GM20000 (cell line): ENCODE results near the gene CACFD1.
"Not testable (repeated sequence)": the region's sequence is repeated elsewhere in the genome, so short reads cannot be mapped to it uniquely, and the experiment has no call there.

Source experiments
- DNase-seq: peaks from one replicate; pipeline ENCODE4 v3.0.0; 2012; ENCODE audit warnings: low spot score
- TF ChIP-seq, protein P1 (sequence below): IDR thresholded peaks from 2 replicates; pipeline ENCODE4 v1.5.1; 2012; ENCODE audit warnings: mild to moderate bottlenecking, control low read depth; ENCODE audit errors: extremely low read depth, missing control alignments

The CACFD1 gene

GRCh38 chr9:133441571-133441970 is 18.2 kb upstream of the CACFD1 start:
- TF ChIP-seq, protein P1, sequence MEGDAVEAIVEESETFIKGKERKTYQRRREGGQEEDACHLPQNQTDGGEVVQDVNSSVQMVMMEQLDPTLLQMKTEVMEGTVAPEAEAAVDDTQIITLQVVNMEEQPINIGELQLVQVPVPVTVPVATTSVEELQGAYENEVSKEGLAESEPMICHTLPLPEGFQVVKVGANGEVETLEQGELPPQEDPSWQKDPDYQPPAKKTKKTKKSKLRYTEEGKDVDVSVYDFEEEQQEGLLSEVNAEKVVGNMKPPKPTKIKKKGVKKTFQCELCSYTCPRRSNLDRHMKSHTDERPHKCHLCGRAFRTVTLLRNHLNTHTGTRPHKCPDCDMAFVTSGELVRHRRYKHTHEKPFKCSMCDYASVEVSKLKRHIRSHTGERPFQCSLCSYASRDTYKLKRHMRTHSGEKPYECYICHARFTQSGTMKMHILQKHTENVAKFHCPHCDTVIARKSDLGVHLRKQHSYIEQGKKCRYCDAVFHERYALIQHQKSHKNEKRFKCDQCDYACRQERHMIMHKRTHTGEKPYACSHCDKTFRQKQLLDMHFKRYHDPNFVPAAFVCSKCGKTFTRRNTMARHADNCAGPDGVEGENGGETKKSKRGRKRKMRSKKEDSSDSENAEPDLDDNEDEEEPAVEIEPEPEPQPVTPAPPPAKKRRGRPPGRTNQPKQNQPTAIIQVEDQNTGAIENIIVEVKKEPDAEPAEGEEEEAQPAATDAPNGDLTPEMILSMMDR, result no peak
- DNase-seq, result no peak

DNA sequence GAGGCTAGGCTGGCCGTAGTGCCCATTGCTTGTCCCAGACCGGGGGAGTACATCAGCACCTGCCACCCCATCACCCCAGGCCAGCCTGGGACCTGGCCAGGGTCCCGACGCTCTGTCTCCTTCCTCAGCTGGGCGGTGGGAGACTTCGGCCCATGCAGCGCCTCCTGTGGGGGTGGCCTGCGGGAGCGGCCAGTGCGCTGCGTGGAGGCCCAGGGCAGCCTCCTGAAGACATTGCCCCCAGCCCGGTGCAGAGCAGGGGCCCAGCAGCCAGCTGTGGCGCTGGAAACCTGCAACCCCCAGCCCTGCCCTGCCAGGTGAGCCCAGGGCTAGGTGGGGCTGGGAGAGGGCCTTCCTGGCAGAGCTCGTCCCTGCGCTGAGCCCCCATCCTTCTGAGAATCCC is 16.5 kb upstream of the CACFD1 start:
- TF ChIP-seq, protein P1, result no peak
- DNase-seq, result no peak

GRCh38 chr9:133443982-133444381 is 15.8 kb upstream of the CACFD1 start:
- DNase-seq, result no peak
- TF ChIP-seq, protein P1, result no peak

DNA sequence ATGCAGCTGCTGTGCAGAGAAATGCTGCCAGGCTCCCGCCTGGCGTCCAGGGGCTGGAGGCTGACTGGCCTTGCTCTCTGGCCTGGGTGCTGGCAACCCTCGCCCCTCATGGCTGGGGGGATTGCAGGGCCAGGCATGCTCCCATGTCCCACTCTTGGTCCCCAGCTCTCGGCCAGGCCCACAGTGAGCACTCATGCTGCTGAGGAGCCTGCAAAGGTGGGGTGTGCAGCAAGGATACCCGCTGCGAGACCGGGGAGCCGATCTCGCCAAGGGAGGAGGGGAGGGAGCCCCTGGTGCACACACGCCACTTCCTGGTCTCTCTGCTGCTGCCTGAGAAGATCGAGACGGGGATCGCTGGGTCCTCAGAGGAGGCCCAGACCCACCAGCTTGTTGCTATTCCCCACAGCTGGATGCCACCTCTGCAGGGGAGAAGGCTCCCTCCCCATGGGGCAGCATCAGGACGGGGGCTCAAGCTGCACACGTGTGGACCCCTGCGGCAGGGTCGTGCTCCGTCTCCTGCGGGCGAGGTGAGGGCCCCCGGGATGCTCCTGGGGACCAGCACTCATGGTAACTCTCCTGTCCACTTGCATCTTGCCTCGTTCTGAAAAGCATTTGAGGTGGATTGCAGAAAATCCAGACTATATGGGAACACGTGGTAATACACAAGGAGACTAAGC is 14.3 kb upstream of the CACFD1 start:
- DNase-seq, result no peak
- TF ChIP-seq, protein P1, result no peak

DNA sequence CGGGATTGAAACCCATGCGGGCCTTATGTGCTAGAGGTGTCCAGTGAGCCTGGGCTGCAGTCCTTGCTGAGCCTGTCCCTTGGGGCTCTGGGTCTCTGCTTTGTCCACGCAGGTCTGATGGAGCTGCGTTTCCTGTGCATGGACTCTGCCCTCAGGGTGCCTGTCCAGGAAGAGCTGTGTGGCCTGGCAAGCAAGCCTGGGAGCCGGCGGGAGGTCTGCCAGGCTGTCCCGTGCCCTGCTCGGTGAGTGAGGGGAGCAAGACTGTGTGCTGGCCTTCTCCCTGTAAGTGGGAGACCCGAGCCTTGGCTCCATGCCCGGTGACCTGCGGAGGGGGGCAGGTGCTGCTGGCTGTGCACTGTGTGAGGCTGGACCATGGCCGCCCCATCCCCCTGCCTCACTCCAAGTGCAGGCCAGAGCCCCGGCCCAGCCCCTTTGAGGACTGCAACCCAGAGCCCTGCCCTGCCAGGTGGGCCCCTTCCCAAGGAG is 11.2 kb upstream of the CACFD1 start:
- TF ChIP-seq, protein P1, result no peak
- DNase-seq, result no peak

DNA sequence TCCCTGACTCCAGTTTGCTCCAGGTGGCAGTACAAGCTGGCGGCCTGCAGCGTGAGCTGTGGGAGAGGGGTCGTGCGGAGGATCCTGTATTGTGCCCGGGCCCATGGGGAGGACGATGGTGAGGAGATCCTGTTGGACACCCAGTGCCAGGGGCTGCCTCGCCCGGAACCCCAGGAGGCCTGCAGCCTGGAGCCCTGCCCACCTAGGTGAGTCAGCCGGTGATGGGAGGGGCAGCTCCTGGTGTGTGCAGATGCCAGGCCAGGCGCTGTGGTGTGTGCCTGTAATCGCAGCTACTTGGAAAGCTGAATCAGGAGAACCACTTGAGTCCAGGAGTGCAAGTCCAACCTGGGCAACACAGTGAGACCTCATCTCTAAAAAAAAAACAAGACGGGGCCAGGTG is 10.0 kb upstream of the CACFD1 start:
- TF ChIP-seq, protein P1, result no peak
- no peak for DNase-seq

DNA sequence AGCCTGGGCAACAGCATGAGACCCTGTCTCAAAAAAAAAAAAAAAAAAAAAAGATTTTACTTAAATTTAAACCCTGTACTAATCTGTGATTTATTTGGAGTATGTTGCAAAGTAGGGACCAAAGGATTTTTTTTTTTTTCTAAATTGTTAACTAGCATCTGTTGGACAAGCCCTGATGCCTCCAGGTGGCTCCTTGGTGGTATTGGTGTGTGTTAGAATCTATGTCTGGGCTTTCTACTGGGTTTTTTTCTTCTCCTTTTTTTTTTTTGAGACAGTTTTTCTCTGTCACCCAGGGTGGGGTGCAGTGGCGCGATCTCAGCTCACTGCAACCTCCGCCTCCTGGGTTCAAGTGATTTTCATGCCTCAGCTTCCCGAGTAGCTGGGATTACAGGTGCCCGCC is 7.9 kb upstream of the CACFD1 start:
- not testable (repeated sequence) for DNase-seq

GRCh38 chr9:133452562-133452961 is 7.2 kb upstream of the CACFD1 start:
- TF ChIP-seq, protein P1, result no peak
- DNase-seq, result no peak
